NCI-H446 (cell line): ENCODE results near the gene CABLES1.

Experiments used
- DNase-seq, 2 experiments: peaks; one replicate each; lab custom pipeline; 2025; lab: John Stamatoyannopoulos, UW

Gene CABLES1

DNA sequence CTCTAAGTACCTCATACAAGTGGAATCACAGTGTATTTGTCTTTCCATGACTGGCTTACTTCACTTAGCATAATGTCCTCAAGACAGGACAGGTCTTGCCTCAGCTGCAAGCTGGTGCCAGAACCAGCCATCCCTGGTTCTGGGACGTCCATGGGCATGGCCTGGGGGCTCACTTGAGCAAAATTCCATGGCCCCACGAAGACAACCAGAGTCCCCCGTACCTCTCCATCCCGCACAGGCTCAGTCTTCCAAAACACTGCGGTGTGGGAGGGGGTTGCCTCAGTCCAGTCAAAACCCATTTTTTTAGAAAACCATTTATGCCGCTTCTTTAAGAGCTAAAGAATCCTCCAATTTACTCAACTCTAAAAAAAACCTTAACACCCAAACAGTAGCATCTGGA lies 21.7 kb upstream of the CABLES1 start:
- DNase-seq, result no peak

DNA sequence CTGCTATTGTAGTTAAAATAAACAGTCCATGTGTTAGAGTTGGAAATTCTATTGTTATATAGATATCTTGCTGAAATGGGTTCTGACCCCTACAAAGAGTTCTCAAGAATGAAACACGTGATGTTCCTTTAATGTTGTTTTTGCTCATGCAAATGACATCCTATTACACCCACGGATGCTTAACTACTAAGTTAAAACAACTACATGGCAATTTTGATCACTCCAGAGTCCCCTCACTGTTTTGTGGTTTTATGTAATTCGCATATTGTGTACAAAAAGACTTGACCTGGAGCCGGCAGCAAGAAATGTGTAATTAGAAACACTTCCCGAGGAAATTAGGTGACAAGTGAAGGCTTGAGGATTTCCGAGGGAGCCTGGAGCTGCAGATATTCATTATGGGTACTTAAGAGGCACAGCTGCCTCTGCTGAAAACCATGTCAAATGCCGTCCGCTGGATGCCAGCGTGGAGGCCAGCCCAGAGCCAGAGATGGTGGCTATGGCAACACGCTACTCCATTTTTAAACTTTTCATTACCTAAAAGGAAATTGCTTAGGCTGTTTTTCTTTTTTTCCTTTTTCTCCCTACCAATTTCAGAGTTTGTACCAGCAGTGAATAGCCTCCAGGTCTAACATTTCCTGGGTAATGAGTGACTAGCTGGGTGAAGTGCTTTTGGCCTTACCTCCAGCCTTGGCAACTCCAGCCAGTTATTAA lies 21.0 kb upstream of the CABLES1 start:
- peak in 1 of 2 experiments; percentile 51 for DNase-seq

DNA sequence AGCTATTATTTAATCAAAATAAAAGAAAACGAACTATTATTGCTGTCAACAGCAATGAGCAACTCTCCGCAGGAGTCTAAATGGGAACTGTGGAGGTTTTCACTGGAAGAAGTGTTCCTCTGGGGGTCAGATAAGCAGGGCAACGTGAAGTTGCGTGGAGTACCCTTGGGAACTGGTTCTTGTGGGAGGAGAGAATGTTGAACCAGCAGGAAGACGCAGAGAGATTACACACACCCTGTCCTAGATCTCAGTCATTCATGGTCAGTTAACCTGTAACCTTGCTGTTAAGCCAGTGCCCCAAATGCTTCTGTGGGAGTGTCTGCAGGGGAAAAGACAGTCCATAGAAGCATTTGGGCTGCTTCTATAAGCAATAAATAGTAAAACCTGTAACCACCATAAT lies 20.4 kb upstream of the CABLES1 start:
- no peak for DNase-seq

DNA sequence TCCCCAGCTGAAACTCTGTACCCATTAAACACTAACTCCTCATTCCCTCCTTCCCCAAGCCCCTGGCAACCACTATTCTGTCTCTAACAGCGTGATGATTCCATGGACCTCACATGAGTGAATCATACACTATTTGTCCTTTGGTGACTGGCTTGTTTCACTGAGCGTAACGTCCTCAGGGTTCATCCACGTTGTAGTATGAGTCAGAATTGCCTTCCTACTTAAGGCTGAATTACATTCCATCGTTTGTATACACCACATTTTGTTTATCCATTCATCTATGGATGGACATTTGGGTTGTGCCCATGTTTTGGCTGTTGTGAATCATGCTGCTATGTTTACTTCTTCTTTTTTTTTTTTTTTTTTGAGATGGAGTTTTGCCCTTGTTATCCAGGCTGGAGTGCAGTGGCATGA lies 19.6 kb upstream of the CABLES1 start:
- peak in 1 of 2 experiments; percentile 18 for DNase-seq

DNA sequence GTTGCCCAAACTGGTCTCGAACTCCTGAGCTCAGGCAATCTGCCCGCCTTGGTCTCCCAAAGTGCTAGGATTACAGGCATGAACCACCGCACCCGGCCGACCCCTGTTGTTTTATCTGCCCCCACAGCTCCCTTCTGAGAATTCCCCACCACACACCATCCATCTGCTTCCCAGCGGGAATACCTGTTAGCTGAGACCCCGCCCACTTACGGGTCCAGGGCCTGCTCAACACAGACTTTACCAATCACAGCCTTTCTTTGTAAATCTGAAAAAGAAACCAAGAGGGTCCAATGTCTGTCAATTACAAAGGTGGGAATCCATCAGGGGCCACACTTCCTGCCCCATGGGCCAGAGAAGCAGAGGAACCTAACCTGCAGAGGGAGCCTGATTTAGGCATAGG lies 14.2 kb upstream of the CABLES1 start:
- DNase-seq, result no peak

DNA sequence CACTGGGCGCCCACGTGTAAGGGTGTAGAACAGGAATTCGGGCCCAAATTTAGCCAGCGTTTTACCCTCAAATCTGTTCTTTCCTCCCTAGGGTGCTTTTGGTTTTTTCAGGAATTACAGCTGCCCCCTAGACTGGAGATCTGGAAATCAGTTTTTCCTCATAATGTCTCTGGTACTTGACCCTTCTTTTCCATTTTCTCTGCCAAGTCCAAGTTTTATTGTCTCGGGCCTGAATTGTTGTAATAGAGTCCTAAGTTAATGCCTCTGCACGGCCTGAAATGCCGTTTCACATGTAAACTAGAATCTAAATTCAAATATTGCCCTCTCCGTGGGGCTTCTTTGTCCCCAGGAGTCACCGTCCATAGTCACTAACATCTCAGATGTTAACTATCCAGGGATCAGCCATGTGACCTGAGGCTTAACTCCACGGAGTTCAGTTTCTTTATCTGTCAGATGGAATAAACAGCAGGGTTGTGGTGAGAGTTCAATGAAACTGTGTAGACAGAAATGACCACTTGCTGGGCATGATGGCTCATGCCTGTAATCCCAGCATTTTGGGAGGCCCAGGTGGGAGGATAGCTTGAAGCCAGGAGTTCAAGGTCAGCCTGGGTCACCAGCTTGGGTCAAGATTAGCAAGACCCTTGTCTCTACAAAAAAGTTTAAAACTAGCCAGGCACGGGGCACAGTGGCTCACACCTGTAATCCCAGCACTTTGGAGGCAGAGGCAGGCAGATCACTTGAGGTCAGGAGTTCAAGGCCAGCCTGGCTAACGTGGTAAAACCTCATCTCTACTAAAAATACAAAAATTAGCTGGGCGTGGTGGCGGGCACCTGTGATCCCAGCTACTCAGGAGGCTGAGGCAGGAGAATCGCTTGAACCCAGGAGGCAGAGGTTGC lies 12.7 kb upstream of the CABLES1 start:
- no peak for DNase-seq

DNA sequence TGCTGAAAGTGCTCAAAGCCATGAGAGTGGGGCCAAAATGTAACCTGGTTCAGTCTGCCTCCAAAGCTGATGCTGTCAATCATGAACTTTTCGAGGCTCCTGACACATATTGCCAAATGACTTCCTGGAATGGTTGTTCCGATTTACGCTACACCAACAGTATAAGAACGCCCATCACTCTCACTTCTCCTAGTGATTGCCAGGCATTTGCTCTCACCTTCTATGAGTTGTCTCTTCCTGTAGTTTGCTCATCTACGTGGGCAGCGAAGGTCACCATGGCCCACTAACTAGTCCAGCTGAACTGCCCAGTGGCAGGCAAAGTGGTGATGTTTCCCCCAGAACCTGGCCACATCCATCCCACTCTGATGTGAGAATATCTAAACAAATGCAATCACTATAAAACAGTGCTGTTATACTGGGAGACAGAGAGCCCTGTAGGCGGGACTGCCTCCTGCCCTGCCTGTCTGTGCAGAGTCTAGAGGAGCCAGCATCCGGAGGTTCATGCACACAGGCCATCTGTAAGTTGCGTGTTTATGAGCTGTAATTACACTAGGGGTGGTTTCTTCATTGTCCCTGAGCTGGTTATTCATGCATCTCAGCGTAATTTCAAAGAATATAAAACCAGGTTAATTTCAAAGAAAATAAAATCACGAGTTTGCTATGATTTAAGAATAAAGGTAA lies 8.8 kb upstream of the CABLES1 start:
- DNase-seq, result peak in 1 of 2 experiments; percentile 14

DNA sequence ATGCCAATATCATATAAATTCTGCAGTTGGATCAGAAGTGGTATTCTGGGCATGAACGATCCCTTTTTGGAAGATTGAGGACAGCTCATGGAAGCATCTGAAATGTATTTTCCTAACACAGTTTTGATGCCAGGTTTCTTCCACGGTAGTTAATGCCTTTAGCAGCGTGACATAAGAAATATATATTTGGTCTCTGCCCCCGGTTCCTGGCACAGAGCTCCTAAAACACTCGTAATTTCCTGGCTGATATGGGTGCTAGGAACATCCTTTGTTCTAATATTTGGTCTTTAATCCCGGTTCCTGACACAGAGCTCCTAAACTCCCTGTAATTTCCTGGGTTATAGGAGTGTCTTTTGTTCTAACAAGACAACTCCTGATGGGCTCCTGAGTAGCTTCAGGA lies 8.2 kb upstream of the CABLES1 start:
- DNase-seq, result no peak

DNA sequence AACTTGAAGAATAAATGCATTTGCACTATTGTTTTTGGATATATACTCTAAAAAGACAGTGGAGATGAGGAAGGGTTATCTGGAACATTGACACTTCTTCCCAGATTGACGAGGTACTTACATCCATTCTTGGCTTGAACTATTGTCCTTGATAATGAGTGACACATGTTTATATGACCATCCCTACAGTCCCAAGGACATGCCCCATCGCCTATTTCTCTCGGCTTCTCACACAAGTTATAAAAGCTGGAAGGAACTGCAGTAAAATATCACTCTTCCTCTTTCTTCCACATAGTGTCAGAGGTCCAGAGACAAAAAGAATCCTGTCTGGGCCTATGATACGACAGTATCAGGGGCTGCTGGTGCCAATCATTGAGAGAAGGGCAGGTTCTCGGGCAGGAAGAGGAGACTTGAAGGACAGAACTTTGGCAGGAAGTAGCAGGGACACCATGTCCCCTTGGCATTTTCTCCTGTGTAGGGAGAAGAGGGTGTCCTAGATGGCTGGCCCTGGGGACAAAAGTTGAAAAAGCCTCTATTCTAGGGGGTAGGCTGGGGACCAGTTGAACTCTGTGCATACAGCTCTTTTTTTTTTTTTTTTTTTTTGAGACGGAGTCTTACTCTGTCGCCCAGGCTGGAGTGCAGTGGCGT lies 5.8 kb upstream of the CABLES1 start:
- no peak for DNase-seq

DNA sequence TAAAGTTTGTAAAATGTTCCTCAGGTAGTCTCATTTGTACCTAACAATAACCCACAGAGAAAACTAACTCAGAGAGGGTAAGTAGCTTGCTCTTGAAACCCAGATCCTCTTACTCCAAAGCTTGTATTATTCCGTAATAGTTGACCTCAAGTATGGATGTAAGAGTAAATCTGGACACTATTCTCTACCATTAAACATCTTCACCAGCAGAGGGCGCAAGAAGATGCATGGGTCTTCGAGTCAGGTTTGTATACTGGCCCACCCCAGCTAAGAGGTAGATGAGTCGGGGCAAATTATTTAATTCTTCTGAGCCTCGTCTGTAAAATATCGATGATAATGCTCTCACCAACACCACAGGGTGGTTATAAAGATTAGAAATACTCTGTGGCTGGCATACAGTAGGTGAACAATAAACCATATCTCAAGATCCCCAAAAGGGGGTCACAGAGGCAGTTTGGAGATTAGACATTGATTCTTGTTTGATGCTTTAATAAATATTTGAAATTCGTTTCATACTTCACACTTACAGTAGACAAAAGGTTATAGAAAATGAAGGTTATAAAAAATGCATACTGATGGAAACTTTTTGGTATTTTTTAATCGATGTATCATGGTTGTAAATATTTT lies 3.5 kb upstream of the CABLES1 start:
- DNase-seq, result peak; percentile 63 to 82

DNA sequence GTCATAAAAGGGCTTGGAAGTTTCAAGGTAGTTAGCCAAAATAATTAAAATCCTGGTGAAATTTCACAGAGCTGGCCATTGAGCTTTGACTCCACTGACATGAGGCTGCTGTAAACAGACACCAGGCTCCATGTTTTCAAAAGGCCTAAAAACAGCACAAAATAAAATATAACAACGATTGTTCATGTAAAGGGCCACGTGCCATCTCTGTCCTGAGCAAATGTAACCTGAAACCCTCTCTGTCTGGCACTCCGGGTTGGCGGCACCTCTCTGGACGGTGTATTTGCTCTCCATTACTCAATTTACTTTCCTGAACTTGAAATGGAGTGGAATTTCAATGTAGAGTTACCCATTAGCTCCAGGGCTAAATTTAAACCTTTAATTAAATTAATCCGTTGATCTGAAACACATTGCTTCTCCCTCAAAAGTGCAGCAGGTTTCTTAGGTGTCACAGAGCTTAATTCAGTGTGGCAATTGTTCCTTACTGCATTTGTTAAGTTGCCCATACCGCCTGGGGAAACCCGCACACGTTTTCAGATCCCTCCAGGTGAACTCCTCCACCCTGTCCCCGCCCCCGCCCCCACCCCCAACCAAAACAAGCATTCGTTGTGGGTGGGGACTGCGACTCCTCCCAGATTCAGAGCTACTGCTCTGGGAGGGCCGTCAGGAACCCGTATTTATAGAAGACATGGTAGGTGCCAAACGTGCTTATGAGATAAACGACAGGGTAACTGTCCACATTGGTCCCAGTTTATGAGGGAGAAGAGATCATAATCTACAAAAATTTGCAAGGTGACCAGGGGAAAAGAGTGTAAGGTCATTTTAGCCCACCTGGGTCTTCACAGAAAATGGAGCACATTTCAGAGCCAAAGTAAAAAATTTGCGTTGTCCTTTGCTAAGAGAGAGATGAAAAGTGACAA lies 1.2 kb upstream of the CABLES1 start:
- DNase-seq, result peak in 1 of 2 experiments; percentile 49

DNA sequence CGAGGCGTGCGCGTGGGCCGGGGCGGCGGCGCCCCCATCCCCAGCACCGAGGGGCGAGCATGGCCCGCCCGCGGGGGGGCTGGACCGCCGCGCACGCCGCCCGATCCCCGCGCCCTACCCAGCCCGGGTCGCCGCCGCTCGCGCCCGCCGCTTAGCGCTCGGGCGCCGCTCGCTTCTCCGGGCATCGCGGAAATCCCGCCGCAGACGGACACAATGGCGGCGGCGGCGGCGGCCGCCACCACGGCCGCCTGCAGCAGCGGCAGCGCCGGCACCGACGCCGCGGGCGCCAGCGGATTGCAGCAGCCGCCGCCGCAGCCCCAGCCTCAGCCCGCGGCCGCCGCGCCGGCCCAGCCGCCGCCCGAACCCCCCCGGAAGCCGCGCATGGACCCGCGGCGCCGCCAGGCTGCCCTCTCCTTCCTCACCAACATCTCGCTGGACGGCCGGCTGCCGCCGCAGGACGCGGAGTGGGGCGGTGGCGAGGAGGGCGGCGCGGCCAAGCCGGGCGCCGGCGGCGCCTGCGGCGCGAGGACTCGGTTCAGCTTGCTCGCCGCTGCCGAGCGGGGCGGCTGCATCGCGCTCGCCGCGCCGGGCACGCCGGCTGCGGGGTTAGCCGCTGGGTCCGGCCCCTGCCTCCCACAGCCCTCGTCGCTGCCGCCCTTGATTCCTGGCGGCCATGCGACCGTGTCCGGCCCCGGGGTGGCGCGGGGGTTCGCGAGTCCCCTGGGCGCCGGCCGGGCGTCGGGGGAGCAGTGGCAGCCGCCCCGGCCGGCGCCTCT lies 453 bp downstream of the CABLES1 start:
- DNase-seq, result peak in 1 of 2 experiments; percentile 48

DNA sequence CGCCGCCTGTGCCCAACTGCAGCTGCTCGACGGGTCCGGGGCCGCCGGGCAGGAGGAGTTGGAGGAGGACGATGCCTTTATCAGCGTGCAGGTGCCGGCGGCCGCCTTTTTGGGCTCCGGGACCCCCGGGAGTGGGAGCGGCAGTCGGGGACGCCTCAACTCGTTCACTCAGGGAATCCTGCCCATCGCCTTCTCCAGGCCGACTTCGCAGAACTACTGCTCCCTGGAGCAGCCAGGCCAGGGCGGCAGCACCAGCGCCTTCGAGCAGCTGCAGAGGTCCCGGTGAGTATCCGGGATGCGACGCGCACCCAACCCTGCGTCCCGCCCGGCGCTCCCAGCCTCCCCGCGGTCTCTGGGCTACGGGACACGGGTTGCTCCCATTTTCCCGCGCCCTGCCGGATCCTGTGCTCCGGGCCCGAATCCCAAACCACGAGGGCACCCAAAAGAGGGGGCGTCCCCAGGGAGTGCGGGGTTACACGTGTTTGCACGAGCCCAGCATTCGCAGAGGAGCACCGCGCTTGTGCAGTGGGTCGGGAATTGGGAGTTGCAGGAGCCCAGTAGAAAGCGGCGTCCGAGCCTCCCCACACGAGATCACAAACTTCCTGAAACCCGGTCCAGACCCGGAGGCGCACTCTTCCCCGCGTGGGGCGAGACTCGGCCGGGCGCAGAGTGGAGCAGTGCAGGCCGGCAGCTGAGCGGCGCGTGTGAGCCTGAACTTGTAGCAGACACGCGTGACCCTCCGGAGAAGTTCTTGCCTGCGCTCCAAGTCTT lies 1.2 kb downstream of the CABLES1 start:
- no peak for DNase-seq

DNA sequence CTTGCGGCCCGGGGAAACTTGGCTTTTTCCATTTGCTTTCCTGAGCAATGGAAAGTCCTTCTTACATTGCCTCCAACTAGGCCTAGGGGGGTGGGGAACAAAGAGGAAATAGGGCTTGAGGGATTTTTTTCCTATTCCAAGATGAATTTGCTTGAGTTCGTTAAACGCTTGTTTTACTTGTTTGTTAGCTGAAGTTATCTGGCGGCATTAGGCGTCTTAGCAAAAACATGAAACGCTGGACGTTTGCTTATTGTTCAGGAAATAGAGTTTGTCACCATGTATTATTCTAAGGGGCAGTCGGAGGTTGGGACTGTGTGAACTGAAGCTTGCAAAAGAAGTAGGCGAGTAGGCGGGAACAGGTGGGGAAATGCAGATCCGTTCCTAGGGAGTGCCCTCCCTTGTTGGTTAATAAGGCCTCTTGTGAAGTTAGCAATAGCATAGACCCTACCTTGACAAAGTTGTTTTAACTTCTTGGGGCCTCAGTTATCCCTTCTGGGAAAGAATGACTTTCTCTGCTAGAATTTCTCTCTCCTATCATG lies 1.9 kb downstream of the CABLES1 start:
- no peak for DNase-seq

DNA sequence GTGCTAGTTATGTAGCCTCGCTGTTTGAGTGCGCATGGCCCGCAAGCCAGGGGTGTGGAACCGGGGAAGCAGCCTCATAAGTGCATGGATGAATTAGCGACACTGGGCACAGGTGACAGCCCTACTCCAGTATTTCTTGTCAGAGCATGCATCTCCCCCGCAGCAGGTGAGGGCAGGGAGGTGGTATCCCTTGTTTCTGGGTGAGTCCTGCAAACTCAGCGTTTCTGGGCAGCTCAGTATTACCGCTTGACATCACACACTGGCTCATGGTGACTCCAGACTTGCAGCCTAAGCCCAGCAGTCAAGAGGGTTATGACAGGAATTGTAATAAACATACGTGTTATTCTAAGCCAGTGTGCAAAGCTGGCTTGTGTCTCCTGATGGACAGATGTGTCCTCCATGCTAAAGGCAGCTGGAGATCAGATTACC lies 2.5 kb downstream of the CABLES1 start:
- no peak for DNase-seq

DNA sequence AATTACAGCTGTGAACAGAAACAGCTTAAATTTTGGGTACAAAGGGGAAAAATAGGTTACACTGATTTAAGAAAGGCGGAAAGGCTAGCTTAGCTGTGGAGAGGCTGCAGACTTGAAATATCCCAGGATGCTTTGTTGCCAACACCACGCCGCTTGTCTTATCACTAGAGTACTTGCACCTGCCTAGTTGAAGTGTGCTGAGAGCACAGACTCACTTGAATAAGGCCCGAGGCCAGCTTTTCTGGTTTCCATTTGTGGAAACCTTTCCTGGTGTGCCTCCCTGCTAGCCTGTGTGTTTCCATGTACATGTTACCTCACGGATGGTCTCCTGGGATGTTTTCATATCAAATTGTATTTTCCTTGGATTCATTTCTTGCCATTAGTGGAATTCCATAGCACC lies 3.2 kb downstream of the CABLES1 start:
- no peak for DNase-seq

DNA sequence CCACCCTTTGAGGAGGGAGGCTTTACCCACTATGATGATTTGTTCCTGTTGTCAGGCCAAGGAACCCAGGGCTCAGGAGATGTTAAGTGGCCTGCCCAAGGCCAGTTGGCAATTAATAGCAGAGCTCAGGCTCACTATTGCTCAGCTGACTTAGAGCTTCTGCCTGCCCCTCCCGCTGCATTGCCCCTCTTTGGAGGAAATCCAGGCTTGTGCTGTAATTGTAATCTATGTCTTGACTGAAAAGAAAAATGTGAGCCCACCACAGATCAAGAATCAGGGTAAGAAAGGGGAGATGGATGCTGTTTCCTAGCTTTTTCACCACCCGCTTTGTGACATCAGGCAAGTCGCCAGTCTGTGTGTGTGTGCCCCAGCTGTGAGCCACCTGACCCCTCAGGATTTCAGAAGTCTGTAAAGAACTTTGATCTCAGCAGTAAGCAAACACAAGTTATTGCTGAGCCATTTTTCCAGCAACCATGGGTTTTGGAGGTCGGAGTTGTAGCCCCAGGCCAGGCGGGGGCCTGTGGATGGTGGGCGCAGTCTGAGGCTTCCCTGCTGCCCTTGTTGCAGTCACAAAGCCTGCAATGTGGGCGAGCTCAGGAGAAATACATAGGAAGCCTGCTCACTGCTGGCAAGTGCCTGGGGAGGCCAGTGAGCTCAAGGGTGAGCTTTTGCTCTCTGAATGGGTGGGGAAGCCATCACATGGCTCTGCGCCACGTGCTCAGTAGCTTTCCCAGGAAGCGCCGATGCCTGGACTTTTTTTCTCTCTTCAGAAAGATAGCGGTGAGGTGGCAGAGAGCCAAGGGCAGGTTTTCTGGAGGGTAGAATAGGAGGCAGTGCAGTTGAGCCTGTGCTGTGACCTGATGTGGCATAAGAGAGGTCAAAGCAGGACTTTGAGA lies 6.1 kb downstream of the CABLES1 start:
- DNase-seq, result peak in 1 of 2 experiments; percentile 47
